SK-N-MC (cell line): ENCODE measurements around the gene ACACA.

Experiments used
- EZH2 ChIP-seq: fragments of 200-600 bp; sonication (generic); IDR thresholded peaks from one replicate; pipeline ENCODE4 v1.6.1; 2017; ENCODE audit warnings: antibody characterized with exemption
- FOXP2 ChIP-seq: optimal IDR thresholded peaks from 2 replicates; pipeline ENCODE3; 2011; ENCODE audit warnings: mild to moderate bottlenecking, moderate library complexity; ENCODE audit not compliant: insufficient read depth; ENCODE audit errors: extremely low read length, control extremely low read depth
- POLR2AphosphoS5 ChIP-seq: IDR thresholded peaks from 2 replicates; pipeline ENCODE4 v1.6.1; 2012; ENCODE audit warnings: mild to moderate bottlenecking, low read depth, low read length, borderline replicate concordance

DNA sequence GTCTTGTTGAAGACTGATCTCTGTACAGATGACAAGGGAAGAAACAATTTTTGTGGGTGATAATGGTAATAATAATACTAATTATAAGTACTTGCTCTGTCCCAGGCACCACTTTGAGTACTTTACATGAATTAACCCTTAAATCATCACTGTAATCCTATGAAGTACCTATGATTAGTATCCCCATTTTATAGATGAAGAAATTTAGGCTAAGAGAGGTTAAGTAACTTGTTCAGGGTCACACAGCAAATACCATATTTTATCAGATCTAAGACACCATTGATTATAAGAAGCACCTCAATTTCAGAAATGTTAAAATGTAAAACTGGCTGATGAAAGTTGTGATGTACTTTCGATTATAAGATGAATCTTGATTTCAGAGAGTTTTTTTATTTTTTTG, 18.6 kb upstream of the ACACA start:
- TF ChIP-seq POLR2AphosphoS5 (no peak), EZH2 (no peak), FOXP2 (no peak)
